LNCAP (cell line): Measurements from ENCODE around the gene SEMA4G.

Experiments
- CTCF ChIP-seq: fragments of 450-650 bp; IDR thresholded peaks from 2 replicates; pipeline ENCODE4 v1.5.1; 2017; ENCODE audit warnings: mild to moderate bottlenecking

The SEMA4G gene

GRCh38 chr10:100942229-100942628 lies 27.1 kb upstream of the SEMA4G start:
- no peak for TF ChIP-seq CTCF

GRCh38 chr10:100943508-100943907 lies 25.8 kb upstream of the SEMA4G start:
- TF ChIP-seq CTCF, result no peak

- no peak for TF ChIP-seq CTCF
Observed at GRCh38 chr10:100945754-100946153, 23.6 kb upstream of the SEMA4G start.

- no peak for TF ChIP-seq CTCF
Observed at GRCh38 chr10:100948916-100949315, 20.4 kb upstream of the SEMA4G start.

- TF ChIP-seq CTCF, result no peak
Observed at GRCh38 chr10:100960251-100960650, 9.1 kb upstream of the SEMA4G start.

DNA sequence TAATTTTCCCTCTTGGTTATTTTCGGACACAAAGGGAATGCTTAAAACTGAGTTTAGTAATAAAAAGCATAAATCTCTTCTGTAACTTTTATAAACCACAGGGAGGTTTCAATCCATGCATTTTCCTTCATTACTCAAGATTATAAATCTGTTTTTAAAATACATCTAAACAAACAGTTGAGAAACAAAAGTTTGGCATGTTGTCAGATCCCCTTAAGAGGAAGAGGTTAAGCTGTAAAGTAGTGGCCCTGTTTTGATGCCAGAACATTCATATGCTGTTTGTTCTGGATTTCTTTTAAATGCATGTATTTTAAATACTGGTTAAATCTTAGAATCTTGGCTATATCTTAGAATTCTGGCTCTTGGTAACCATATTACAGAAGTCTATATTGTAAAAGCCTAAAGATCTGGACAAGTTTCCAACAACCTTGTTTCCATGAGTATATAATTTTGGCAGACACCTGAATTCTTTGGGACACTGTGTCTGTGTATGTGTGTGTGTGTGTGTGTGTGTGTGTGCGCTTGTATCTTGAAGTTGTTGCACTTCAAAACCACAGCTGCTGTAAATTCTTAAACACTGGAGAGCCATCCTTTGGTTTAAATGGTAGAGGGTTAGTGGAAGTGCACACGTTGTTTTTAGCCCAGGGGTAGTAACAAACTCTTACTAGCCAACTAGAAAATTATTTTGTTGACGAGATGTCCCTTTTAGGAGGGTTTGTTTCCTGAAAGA lies 6.8 kb upstream of the SEMA4G start:
- no peak for TF ChIP-seq CTCF

GRCh38 chr10:100963826-100964225 lies 5.5 kb upstream of the SEMA4G start:
- no peak for TF ChIP-seq CTCF

GRCh38 chr10:100965820-100966219 lies 3.5 kb upstream of the SEMA4G start:
- no peak for TF ChIP-seq CTCF
